SU-DHL-6 (cell line): ENCODE results near the gene COL18A1.

Source experiments
- H2AFZ ChIP-seq: fragments of 200-600 bp; sonication (generic); 2 replicates; pipeline ENCODE4 v1.6.1; 2014; ENCODE audit warnings: low read depth, mild to moderate bottlenecking, moderate library complexity, mixed read lengths, antibody characterized with exemption, low read length; ENCODE audit not compliant: severe bottlenecking
- H3F3A ChIP-seq: fragments of 200-600 bp; shearing (Covaris generic); 2 replicates; pipeline ENCODE4 v1.6.0; 2016; ENCODE audit warnings: antibody characterized with exemption, mild to moderate bottlenecking; ENCODE audit not compliant: insufficient read depth
- H3K27ac ChIP-seq: fragments of 200-600 bp; sonication (generic); 2 replicates; pipeline ENCODE4 v1.5.1; 2016; ENCODE audit warnings: low read depth, mild to moderate bottlenecking, low read length, moderate library complexity, mixed read lengths
- H3K27me3 ChIP-seq: fragments of 200-600 bp; sonication (generic), shearing (Covaris generic); 2 replicates; pipeline ENCODE4 v1.6.0; 2014; ENCODE audit warnings: mild to moderate bottlenecking, low read length
- H3K36me3 ChIP-seq: fragments of 200-600 bp; sonication (generic); 2 replicates; pipeline ENCODE4 v1.6.1; 2014; ENCODE audit warnings: mild to moderate bottlenecking, low read length, mixed read lengths
- H3K4me2 ChIP-seq: fragments of 300-600, 200-600 bp; shearing (Covaris generic), sonication (generic); 2 replicates; pipeline ENCODE4 v1.6.0; 2014; ENCODE audit warnings: low read length, low read depth, mild to moderate bottlenecking; ENCODE audit not compliant: poor library complexity, severe bottlenecking
- H3K4me3 ChIP-seq: fragments of 200-600 bp; sonication (generic); 2 replicates; pipeline ENCODE4 v1.5.1; 2014; ENCODE audit warnings: antibody characterized with exemption, low read length, mild to moderate bottlenecking, mixed read lengths; ENCODE audit not compliant: insufficient read depth, poor library complexity, severe bottlenecking
- H3K79me2 ChIP-seq: fragments of 200-600 bp; sonication (generic); 2 replicates; pipeline ENCODE4 v1.6.1; 2014; ENCODE audit warnings: mild to moderate bottlenecking, low read length, moderate library complexity; ENCODE audit not compliant: insufficient read depth
- H3K9ac ChIP-seq: fragments of 200-600 bp; sonication (generic); 2 replicates; pipeline ENCODE4 v1.7.0; 2014; ENCODE audit warnings: mild to moderate bottlenecking, low read length
- H3K9me2 ChIP-seq: fragments of 200-600 bp; sonication (generic); replicated peaks from 2 replicates; pipeline ENCODE4 v1.6.1; 2014; ENCODE audit warnings: low read length; ENCODE audit not compliant: insufficient read depth
- H3K9me3 ChIP-seq: fragments of 200-600 bp; sonication (generic); 2 replicates; pipeline ENCODE4 v1.6.1; 2014; ENCODE audit warnings: low read length, mixed read lengths; ENCODE audit not compliant: insufficient read depth
- H4K20me1 ChIP-seq: fragments of 200-600 bp; sonication (generic); 2 replicates; pipeline ENCODE4 v1.6.1; 2014; ENCODE audit warnings: low read depth, mild to moderate bottlenecking, antibody characterized with exemption, low read length, moderate library complexity, mixed read lengths
- CTCF ChIP-seq: fragments of 200-600 bp; sonication (generic); IDR thresholded peaks from one replicate; pipeline ENCODE4 v1.5.1; 2017; ENCODE audit warnings: antibody characterized with exemption, mild to moderate bottlenecking, low read length, moderate library complexity; ENCODE audit not compliant: insufficient read depth, poor library complexity, severe bottlenecking
- EZH2phosphoT487 ChIP-seq: fragments of 200-600 bp; sonication (generic), shearing (Covaris generic); conservative IDR thresholded peaks from 2 replicates; pipeline ENCODE4 v1.6.1; 2018; ENCODE audit warnings: mild to moderate bottlenecking, antibody characterized with exemption, low read length, moderate library complexity, mixed read lengths

The COL18A1 gene

DNA sequence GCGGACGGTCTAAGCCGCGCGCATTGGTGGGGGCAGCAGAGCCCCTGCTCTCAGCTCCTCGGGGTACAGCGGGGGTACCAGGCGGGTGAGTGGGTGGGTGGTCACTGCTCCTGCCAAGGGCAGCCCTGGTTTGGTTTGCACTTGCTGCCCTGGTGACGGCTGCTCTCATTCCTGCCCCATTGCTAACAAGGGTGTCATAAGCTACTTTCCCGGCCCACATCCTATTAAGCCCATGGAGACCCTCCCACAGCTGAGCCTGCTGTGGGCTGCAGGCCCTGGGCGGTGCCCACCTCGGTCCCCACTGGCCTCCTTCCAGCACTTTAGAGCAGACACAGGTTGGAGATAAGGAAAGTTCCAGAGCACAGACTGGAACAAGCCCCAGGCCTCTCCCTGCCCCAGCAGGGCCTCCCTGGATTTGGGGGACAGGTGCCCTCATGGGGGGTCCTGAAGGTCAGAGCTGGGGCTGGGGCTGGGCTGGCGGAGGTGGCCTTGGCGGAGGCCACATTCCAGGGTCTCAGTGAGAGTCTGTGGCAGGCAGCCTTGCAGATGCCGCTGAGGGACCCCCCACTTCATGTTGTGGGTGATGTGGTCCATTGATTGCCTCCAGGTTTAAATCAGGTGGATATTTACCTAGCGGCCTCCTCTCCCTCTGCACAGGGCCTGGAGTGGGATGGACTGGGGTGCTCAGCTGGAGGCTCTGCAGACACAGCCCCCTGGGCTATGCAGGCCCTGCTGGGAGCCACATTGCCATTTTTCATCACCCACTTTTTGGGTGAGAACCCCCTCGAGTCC is 27.0 kb downstream of the COL18A1 start:
- Histone ChIP-seq H3F3A (no peaks in the 10 kb centered on the region), H3K9ac (no peak overlapping the region), H3K27ac (no peak overlapping the region), H3K36me3 (no peaks in the 10 kb centered on the region), H3K27me3 (no peaks in the 10 kb centered on the region), H3K4me2 (no peak overlapping the region), H2AFZ (no peak overlapping the region), H3K4me3 (no peak overlapping the region), H3K9me3 (no peaks in the 10 kb centered on the region), H3K79me2 (no peaks in the 10 kb centered on the region), H4K20me1 (no peaks in the 10 kb centered on the region), H3K9me2 (no peaks in the 10 kb centered on the region)
- TF ChIP-seq CTCF = no peak
- TF ChIP-seq EZH2phosphoT487 = no peak

GRCh38 chr21:45432575-45433255 is 27.8 kb downstream of the COL18A1 start:
- H3K27me3 ChIP-seq = no peaks in the 10 kb centered on the region
- H3K9me3 ChIP-seq = no peaks in the 10 kb centered on the region
- no peak overlapping the region for H2AFZ ChIP-seq
- no peak for TF ChIP-seq CTCF
- TF ChIP-seq EZH2phosphoT487 = no peak
- H3K4me3 ChIP-seq = no peak overlapping the region
- no peak overlapping the region for H3K4me2 ChIP-seq
- no peaks in the 10 kb centered on the region for H3F3A ChIP-seq
- H3K36me3 ChIP-seq = no peaks in the 10 kb centered on the region
- no peak overlapping the region for H3K27ac ChIP-seq
- no peaks in the 10 kb centered on the region for H4K20me1 ChIP-seq
- no peaks in the 10 kb centered on the region for H3K9me2 ChIP-seq
- H3K9ac ChIP-seq = no peak overlapping the region
- H3K79me2 ChIP-seq = no peaks in the 10 kb centered on the region

GRCh38 chr21:45433301-45433700 is 28.3 kb downstream of the COL18A1 start:
- Histone ChIP-seq H3F3A (no peaks in the 10 kb centered on the region), H3K27me3 (no peaks in the 10 kb centered on the region), H4K20me1 (no peaks in the 10 kb centered on the region), H3K4me2 (no peak overlapping the region), H3K4me3 (no peak overlapping the region), H3K9ac (no peak overlapping the region), H3K9me3 (no peaks in the 10 kb centered on the region), H3K36me3 (no peaks in the 10 kb centered on the region), H3K9me2 (no peaks in the 10 kb centered on the region), H3K27ac (no peak overlapping the region), H2AFZ (no peak overlapping the region), H3K79me2 (no peaks in the 10 kb centered on the region)
- no peak for TF ChIP-seq EZH2phosphoT487
- no peak for TF ChIP-seq CTCF
